Neural progenitor cell (in vitro differentiated cells): ENCODE data around the gene BGLAP. TPM values are rescaled to one million over a fixed set of nuclear protein-coding genes. Genes with fewer than 3 reads are reported as not detected.

Experiments
- DNase-seq: peaks from one replicate; pipeline ENCODE4 v3.0.0-alpha.2; 2016; ENCODE audit warnings: low spot score
- H2AFZ ChIP-seq: fragments of 200-600 bp; sonication (generic); replicated peaks from 2 replicates; pipeline ENCODE4 v1.6.1; 2016; ENCODE audit warnings: antibody characterized with exemption
- H3F3A ChIP-seq: fragments of 200-600 bp; sonication (generic); 2 replicates; pipeline ENCODE4 v1.6.1; 2016; ENCODE audit warnings: antibody characterized with exemption, low read depth
- H3K27ac ChIP-seq: fragments of 200-600 bp; sonication (generic); 2 replicates; pipeline ENCODE4 v1.5.1; 2016; ENCODE audit warnings: mild to moderate bottlenecking
- H3K27me3 ChIP-seq: fragments of 200-600 bp; sonication (generic); 2 replicates; pipeline ENCODE4 v1.6.1; 2016; ENCODE audit warnings: mild to moderate bottlenecking, moderate library complexity
- H3K36me3 ChIP-seq: fragments of 200-600 bp; sonication (generic); 2 replicates; pipeline ENCODE4 v1.5.1; 2016
- H3K4me1 ChIP-seq: fragments of 200-600 bp; sonication (generic); 2 replicates; pipeline ENCODE4 v1.6.1; 2016; ENCODE audit warnings: mixed run types
- H3K4me2 ChIP-seq: fragments of 200-600 bp; sonication (generic); 2 replicates; pipeline ENCODE4 v1.6.1; 2016
- H3K4me3 ChIP-seq: fragments of 200-600 bp; sonication (generic); 2 replicates; pipeline ENCODE4 v1.5.1; 2016
- H3K79me2 ChIP-seq: fragments of 200-600 bp; sonication (generic); 2 replicates; pipeline ENCODE4 v1.6.1; 2016; ENCODE audit warnings: low read depth
- H3K9ac ChIP-seq: fragments of 200-600 bp; sonication (generic); 2 replicates; pipeline ENCODE4 v1.6.1; 2016
- H3K9me3 ChIP-seq: fragments of 200-600 bp; sonication (generic); 2 replicates; pipeline ENCODE4 v1.5.1; 2016; ENCODE audit warnings: low read depth
- H4K20me1 ChIP-seq: fragments of 200-600 bp; sonication (generic); 2 replicates; pipeline ENCODE4 v1.6.1; 2016; ENCODE audit warnings: low read depth
- H3K27ac Mint-ChIP-seq: 3 replicates; pipeline ENCODE4 v1.8.0; 2021; ENCODE audit warnings: mixed read lengths
- H3K27me3 Mint-ChIP-seq: 2 replicates; pipeline ENCODE4 v1.8.0; 2022; ENCODE audit warnings: low read depth, mild to moderate bottlenecking, inconsistent platforms, moderate library complexity, mixed read lengths; ENCODE audit not compliant: insufficient read depth
- H3K36me3 Mint-ChIP-seq: 3 replicates; pipeline ENCODE4 v1.8.0; 2021; ENCODE audit warnings: mixed read lengths
- H3K4me1 Mint-ChIP-seq: 3 replicates; pipeline ENCODE4 v1.8.0; 2021; ENCODE audit warnings: mixed read lengths
- H3K4me3 Mint-ChIP-seq: 3 replicates; pipeline ENCODE4 v1.8.0; 2021; ENCODE audit warnings: mild to moderate bottlenecking, moderate library complexity, mixed read lengths
- H3K9me3 Mint-ChIP-seq: 3 replicates; pipeline ENCODE4 v1.8.0; 2020; ENCODE audit warnings: mixed read lengths
- EZH2 ChIP-seq: fragments of 200-600 bp; sonication (generic); IDR thresholded peaks from 2 replicates; pipeline ENCODE4 v1.6.1; 2017; ENCODE audit warnings: antibody characterized with exemption, mild to moderate bottlenecking, moderate library complexity
- EZH2phosphoT487 ChIP-seq: fragments of 200-600 bp; sonication (generic); IDR thresholded peaks from 2 replicates; pipeline ENCODE4 v1.6.1; 2017; ENCODE audit warnings: antibody characterized with exemption
- total RNA-seq: library from RNA; depleted of rRNA; stranded (reverse); fragments of >200 nt; gene quantifications from 2 replicates; pipeline ENCODE4 v1.2.3, GENCODE V29; 2015; ENCODE audit warnings: low replicate concordance
- TF ChIP-seq, protein P1 (sequence below): fragments of 200-600 bp; sonication (generic); IDR thresholded peaks from 2 replicates; pipeline ENCODE4 v1.5.1; 2017; ENCODE audit warnings: antibody characterized with exemption, mild to moderate bottlenecking

Gene BGLAP
- total RNA-seq, 1 donor from 2014 or later: 0.22 TPM

- Histone ChIP-seq H3K27me3 (no peaks in the 10 kb centered on the region), H4K20me1 (peaks cover 4% of the 10 kb centered on the region), H3K79me2 (no peaks in the 10 kb centered on the region), H3K27ac (no peak overlapping the region), H3K4me3 (no peak overlapping the region), H3F3A (peaks cover 19% of the 10 kb centered on the region), H3K9ac (no peak overlapping the region), H3K36me3 (no peaks in the 10 kb centered on the region), H3K4me2 (no peak overlapping the region), H3K4me1 (peaks cover 6% of the 10 kb centered on the region), H3K9me3 (no peaks in the 10 kb centered on the region), H2AFZ (no peak overlapping the region)
- peaks cover 5% of the 10 kb centered on the region for H3K4me1 Mint-ChIP-seq
- peaks cover 2% of the 10 kb centered on the region for H3K36me3 Mint-ChIP-seq
- no peaks in the 10 kb centered on the region for H3K9me3 Mint-ChIP-seq
- H3K27ac Mint-ChIP-seq: peak overlapping the region; percentile 41
- peak overlapping the region; percentile 5 for H3K4me3 Mint-ChIP-seq
- no peak for TF ChIP-seq EZH2phosphoT487
- TF ChIP-seq, protein P1, sequence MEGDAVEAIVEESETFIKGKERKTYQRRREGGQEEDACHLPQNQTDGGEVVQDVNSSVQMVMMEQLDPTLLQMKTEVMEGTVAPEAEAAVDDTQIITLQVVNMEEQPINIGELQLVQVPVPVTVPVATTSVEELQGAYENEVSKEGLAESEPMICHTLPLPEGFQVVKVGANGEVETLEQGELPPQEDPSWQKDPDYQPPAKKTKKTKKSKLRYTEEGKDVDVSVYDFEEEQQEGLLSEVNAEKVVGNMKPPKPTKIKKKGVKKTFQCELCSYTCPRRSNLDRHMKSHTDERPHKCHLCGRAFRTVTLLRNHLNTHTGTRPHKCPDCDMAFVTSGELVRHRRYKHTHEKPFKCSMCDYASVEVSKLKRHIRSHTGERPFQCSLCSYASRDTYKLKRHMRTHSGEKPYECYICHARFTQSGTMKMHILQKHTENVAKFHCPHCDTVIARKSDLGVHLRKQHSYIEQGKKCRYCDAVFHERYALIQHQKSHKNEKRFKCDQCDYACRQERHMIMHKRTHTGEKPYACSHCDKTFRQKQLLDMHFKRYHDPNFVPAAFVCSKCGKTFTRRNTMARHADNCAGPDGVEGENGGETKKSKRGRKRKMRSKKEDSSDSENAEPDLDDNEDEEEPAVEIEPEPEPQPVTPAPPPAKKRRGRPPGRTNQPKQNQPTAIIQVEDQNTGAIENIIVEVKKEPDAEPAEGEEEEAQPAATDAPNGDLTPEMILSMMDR: no peak
- no peak for TF ChIP-seq EZH2
- no peak for DNase-seq
- peaks cover 9% of the 10 kb centered on the region for H3K27me3 Mint-ChIP-seq
These were observed 2.7 kb downstream of the BGLAP start for GRCh38 chr1:156244712-156245111.

- Histone ChIP-seq H3K4me1 (peaks cover 6% of the 10 kb centered on the region), H3K4me3 (no peak overlapping the region), H3K36me3 (no peaks in the 10 kb centered on the region), H4K20me1 (peaks cover 4% of the 10 kb centered on the region), H3F3A (peaks cover 19% of the 10 kb centered on the region), H2AFZ (no peak overlapping the region), H3K27ac (no peak overlapping the region), H3K9me3 (no peaks in the 10 kb centered on the region), H3K9ac (no peak overlapping the region), H3K27me3 (no peaks in the 10 kb centered on the region), H3K4me2 (no peak overlapping the region), H3K79me2 (no peaks in the 10 kb centered on the region)
- no peak overlapping the region for H3K4me3 Mint-ChIP-seq
- H3K4me1 Mint-ChIP-seq: peaks cover 5% of the 10 kb centered on the region
- H3K27ac Mint-ChIP-seq: peak overlapping the region; percentile 63
- H3K27me3 Mint-ChIP-seq: peaks cover 9% of the 10 kb centered on the region
- no peak for DNase-seq
- peaks cover 4% of the 10 kb centered on the region for H3K36me3 Mint-ChIP-seq
- H3K9me3 Mint-ChIP-seq: no peaks in the 10 kb centered on the region
- TF ChIP-seq EZH2phosphoT487 (no peak), EZH2 (no peak)
- TF ChIP-seq, protein P1: no peak
These were observed 3.7 kb downstream of the BGLAP start for GRCh38 chr1:156245451-156246232.

DNA sequence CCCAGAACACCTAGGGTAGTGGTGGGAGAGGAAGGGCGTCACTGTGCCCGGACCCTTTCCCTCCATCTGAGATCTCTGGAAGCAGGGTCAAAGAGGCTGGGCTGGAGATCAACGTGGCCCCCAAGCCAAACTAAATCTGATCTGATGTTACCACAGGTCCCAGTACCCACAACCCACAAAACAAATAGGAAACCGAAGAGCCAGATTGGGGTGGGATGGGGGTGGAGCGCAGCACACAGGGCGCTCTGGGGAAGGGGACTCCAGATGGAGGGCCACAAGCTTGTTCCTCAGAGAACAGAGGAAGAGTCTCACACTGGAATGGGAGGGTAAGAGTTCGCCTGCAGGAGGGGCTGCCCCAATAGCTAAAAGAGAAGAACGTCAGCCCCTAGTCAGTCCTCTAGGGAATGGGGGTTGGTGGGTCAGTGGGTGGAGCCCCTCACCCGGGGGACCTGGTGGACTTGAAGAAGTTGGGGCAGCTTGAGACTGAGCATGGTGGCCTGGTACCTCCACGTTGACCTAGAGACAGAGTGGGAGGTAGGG, 4.3 kb downstream of the BGLAP start:
- H3K4me2 ChIP-seq: no peak overlapping the region
- no peak overlapping the region for H2AFZ ChIP-seq
- H3F3A ChIP-seq: peaks cover 19% of the 10 kb centered on the region
- H3K9me3 ChIP-seq: no peaks in the 10 kb centered on the region
- TF ChIP-seq, protein P1: no peak
- TF ChIP-seq EZH2phosphoT487 (no peak), EZH2 (no peak)
- no peak overlapping the region for H3K4me3 Mint-ChIP-seq
- H3K4me1 Mint-ChIP-seq: peaks cover 5% of the 10 kb centered on the region
- no peaks in the 10 kb centered on the region for H3K79me2 ChIP-seq
- peaks cover 3% of the 10 kb centered on the region for H3K36me3 Mint-ChIP-seq
- peaks cover 9% of the 10 kb centered on the region for H3K27me3 Mint-ChIP-seq
- H3K36me3 ChIP-seq: no peaks in the 10 kb centered on the region
- H3K27ac ChIP-seq: no peak overlapping the region
- H3K4me1 ChIP-seq: peaks cover 6% of the 10 kb centered on the region
- H3K27ac Mint-ChIP-seq: peak overlapping the region; percentile 63
- H3K4me3 ChIP-seq: no peak overlapping the region
- no peaks in the 10 kb centered on the region for H4K20me1 ChIP-seq
- H3K9ac ChIP-seq: no peak overlapping the region
- no peaks in the 10 kb centered on the region for H3K27me3 ChIP-seq
- DNase-seq: no peak
- H3K9me3 Mint-ChIP-seq: no peaks in the 10 kb centered on the region
